Neuronal stem cell (in vitro differentiated cells): ENCODE measurements around the gene TSPEAR.
"Not testable (repeated sequence)": the region's sequence is repeated elsewhere in the genome, so short reads cannot be mapped to it uniquely, and the experiment has no call there.

Experiments used
- DNase-seq: peaks from one replicate; pipeline ENCODE4 v3.0.0-alpha.2; 2013; ENCODE audit warnings: low spot score
- H2AFZ ChIP-seq: one replicate; pipeline ENCODE4 v1.6.1; 2013; ENCODE audit warnings: mild to moderate bottlenecking, low read length, inconsistent platforms
- H2AK5ac ChIP-seq: 2 replicates; pipeline ENCODE4 v1.6.1; 2013; ENCODE audit warnings: low read depth, mild to moderate bottlenecking, inconsistent platforms, low read length, moderate library complexity, mixed read lengths
- H2BK120ac ChIP-seq: 2 replicates; pipeline ENCODE4 v1.6.1; 2013; ENCODE audit warnings: low read depth, mild to moderate bottlenecking, inconsistent platforms, low read length, moderate library complexity, mixed read lengths
- H2BK12ac ChIP-seq: one replicate; pipeline ENCODE4 v1.6.1; 2013; ENCODE audit warnings: low read length, inconsistent platforms
- H2BK15ac ChIP-seq: 2 replicates; pipeline ENCODE4 v1.6.1; 2013; ENCODE audit warnings: mild to moderate bottlenecking, low read length, inconsistent platforms, mixed read lengths
- H2BK5ac ChIP-seq: one replicate; pipeline ENCODE4 v1.6.1; 2013; ENCODE audit warnings: inconsistent platforms, mild to moderate bottlenecking, low read length, moderate library complexity
- H3K14ac ChIP-seq: one replicate; pipeline ENCODE4 v1.6.1; 2013; ENCODE audit warnings: low read length, inconsistent platforms
- H3K18ac ChIP-seq: 2 replicates; pipeline ENCODE4 v1.6.1; 2013; ENCODE audit warnings: low read length, inconsistent platforms
- H3K23ac ChIP-seq: 2 replicates; pipeline ENCODE4 v1.6.1; 2013; ENCODE audit warnings: low read depth, mild to moderate bottlenecking, mixed read lengths, low read length, inconsistent platforms; ENCODE audit not compliant: poor library complexity
- H3K27ac ChIP-seq: replicated peaks from 3 replicates; pipeline ENCODE4 v1.5.1; 2013; ENCODE audit warnings: low read length, inconsistent platforms
- H3K27me3 ChIP-seq, 3 experiments: 2 replicates each; pipeline ENCODE4 v1.6.1; 2013; ENCODE audit warnings: low read length in 3 of 3, mild to moderate bottlenecking in 2 of 3, inconsistent platforms in 1 of 3, low read depth in 1 of 3, mixed read lengths in 1 of 3, moderate library complexity in 1 of 3; ENCODE audit not compliant: control insufficient read depth in 3 of 3, insufficient read depth in 3 of 3
- H3K36me3 ChIP-seq, 2 donors: replicated peaks in 1 of 2; 2 replicates each; pipeline ENCODE4 v1.6.1; 2013; ENCODE audit warnings: low read length in 2 of 2; ENCODE audit not compliant: control insufficient read depth in 2 of 2, insufficient read depth in 2 of 2
- H3K4ac ChIP-seq: 2 replicates; pipeline ENCODE4 v1.6.1; 2013; ENCODE audit warnings: inconsistent platforms, mild to moderate bottlenecking, low read length, moderate library complexity
- H3K4me1 ChIP-seq, 2 donors: 1 replicate in 1 of 2; 2 replicates in 1 of 2; pipeline ENCODE4 v1.6.1; 2013; ENCODE audit warnings: low read length in 2 of 2, low read depth in 1 of 2; ENCODE audit not compliant: control insufficient read depth in 2 of 2, insufficient read depth in 1 of 2
- H3K4me2 ChIP-seq: one replicate; pipeline ENCODE4 v1.6.1; 2013; ENCODE audit warnings: mild to moderate bottlenecking, low read length, inconsistent platforms; ENCODE audit not compliant: insufficient read depth, poor library complexity, severe bottlenecking
- H3K4me3 ChIP-seq, 2 donors: 2 replicates each; pipeline ENCODE4 v1.5.1; 2013; ENCODE audit warnings: low read length in 2 of 2, mild to moderate bottlenecking in 2 of 2, inconsistent platforms in 1 of 2, moderate library complexity in 1 of 2
- H3K79me1 ChIP-seq: one replicate; pipeline ENCODE4 v1.6.1; 2013; ENCODE audit warnings: low read depth, mild to moderate bottlenecking, inconsistent platforms, low read length, moderate library complexity
- H3K9ac ChIP-seq: one replicate; pipeline ENCODE4 v1.6.1; 2013; ENCODE audit warnings: mild to moderate bottlenecking, low read depth, low read length, inconsistent platforms; ENCODE audit not compliant: poor library complexity
- H3K9me3 ChIP-seq, 2 donors: replicated peaks in 1 of 2; 2 replicates each; pipeline versions ENCODE3 to v1.6.1; 2013; ENCODE audit warnings: low read length in 2 of 2, mild to moderate bottlenecking in 2 of 2, inconsistent platforms in 1 of 2, low read depth in 1 of 2, mixed read lengths in 1 of 2, moderate library complexity in 1 of 2; ENCODE audit not compliant: control insufficient read depth in 2 of 2, insufficient read depth in 1 of 2
- H4K8ac ChIP-seq: one replicate; pipeline ENCODE4 v1.6.1; 2013; ENCODE audit warnings: low read depth, mild to moderate bottlenecking, inconsistent platforms, low read length, moderate library complexity
- H4K91ac ChIP-seq: one replicate; pipeline ENCODE4 v1.6.1; 2013; ENCODE audit warnings: low read length, low read depth, mild to moderate bottlenecking, inconsistent platforms; ENCODE audit not compliant: poor library complexity
- whole genome bisulfite sequencing, 2 donors: extraction: QIAGEN DNeasy Blood & Tissue Kit; methylation state at CpG; one replicate each; pipeline ENCODE4 v1.1.7; 2013; ENCODE audit warnings: missing lambda C conversion rate in 2 of 2, mixed read lengths in 1 of 2; ENCODE audit not compliant: insufficient read length in 2 of 2, insufficient replicate concordance in 1 of 2; ENCODE audit errors: extremely low coverage in 2 of 2; 5-methylcytosine and 5-hydroxymethylcytosine counted together

The TSPEAR gene

GRCh38 chr21:44648557-44649311 lies 62.6 kb downstream of the TSPEAR start:
- no peak overlapping the region for H3K14ac ChIP-seq
- no peak overlapping the region for H3K4me3 ChIP-seq
- no peak overlapping the region for H4K91ac ChIP-seq
- peaks cover 0 to 3% of the 10 kb centered on the region in 2 donors for H3K4me1 ChIP-seq
- no peak overlapping the region for H3K4me2 ChIP-seq
- H2AFZ ChIP-seq: no peak overlapping the region
- no peak for DNase-seq
- no peaks in the 10 kb centered on the region for H3K36me3 ChIP-seq
- H3K23ac ChIP-seq: no peak overlapping the region
- H2BK15ac ChIP-seq: no peak overlapping the region
- no peak overlapping the region for H3K27ac ChIP-seq
- H4K8ac ChIP-seq: peak overlapping the region; percentile 95
- H3K9me3 ChIP-seq: peaks cover 0 to 4% of the 10 kb centered on the region in 2 donors
- no CpG with 5 or more reads among the region's 33 CpGs for WGBS, 2 donors
- no peaks in the 10 kb centered on the region for H3K79me1 ChIP-seq
- peaks cover 0 to 15% (median 0%) of the 10 kb centered on the region in 3 experiments for H3K27me3 ChIP-seq
- no peak overlapping the region for H2BK120ac ChIP-seq
- no peak overlapping the region for H2BK5ac ChIP-seq
- H3K4ac ChIP-seq: no peak overlapping the region
- peak overlapping the region; percentile 72 for H2AK5ac ChIP-seq
- H3K18ac ChIP-seq: peak overlapping the region; percentile 79
- H2BK12ac ChIP-seq: no peak overlapping the region
- no peak overlapping the region for H3K9ac ChIP-seq

DNA sequence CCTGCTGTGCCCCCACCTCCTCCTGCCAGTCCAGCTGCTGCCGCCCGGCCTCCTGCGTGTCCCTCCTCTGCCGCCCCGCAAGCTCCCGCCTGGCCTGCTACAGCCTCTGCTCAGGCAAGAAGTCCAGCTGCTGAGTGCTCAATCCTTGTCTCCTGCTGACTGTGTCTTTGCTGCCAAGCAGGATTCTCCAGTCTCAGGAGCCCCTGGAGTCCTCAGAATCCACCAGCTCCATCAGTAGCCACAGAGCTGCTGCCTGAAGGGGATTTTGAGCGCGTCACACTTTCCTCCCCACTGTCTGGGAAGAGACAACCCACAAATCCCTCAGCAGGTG lies 64.2 kb downstream of the TSPEAR start:
- no peak overlapping the region for H2BK5ac ChIP-seq
- no peak overlapping the region for H3K4ac ChIP-seq
- H4K8ac ChIP-seq: peak overlapping the region; percentile 50
- peak overlapping the region; percentile 91 for H3K18ac ChIP-seq
- H2BK120ac ChIP-seq: no peak overlapping the region
- peak overlapping the region; percentile 74 for H2AK5ac ChIP-seq
- H2BK12ac ChIP-seq: peak overlapping the region; percentile 97
- H3K9me3 ChIP-seq: peaks cover 4% of the 10 kb centered on the region in 2 donors
- H2AFZ ChIP-seq: peak overlapping the region; percentile 11
- H3K27ac ChIP-seq: no peak overlapping the region
- DNase-seq: no peak
- no CpG with 5 or more reads among the region's 8 CpGs for WGBS, 2 donors
- H3K23ac ChIP-seq: peak overlapping the region; percentile 58
- H3K4me2 ChIP-seq: no peak overlapping the region
- no peaks in the 10 kb centered on the region for H3K36me3 ChIP-seq
- peak overlapping the region; percentile 66 for H4K91ac ChIP-seq
- peaks cover 0 to 3% of the 10 kb centered on the region in 2 donors for H3K4me1 ChIP-seq
- peak overlapping the region; percentile 72 for H2BK15ac ChIP-seq
- peak overlapping the region; percentile 92 for H3K14ac ChIP-seq
- H3K27me3 ChIP-seq: peaks cover 0 to 15% (median 0%) of the 10 kb centered on the region in 3 experiments
- no peak overlapping the region for H3K4me3 ChIP-seq
- no peaks in the 10 kb centered on the region for H3K79me1 ChIP-seq
- H3K9ac ChIP-seq: peak overlapping the region; percentile 73

DNA sequence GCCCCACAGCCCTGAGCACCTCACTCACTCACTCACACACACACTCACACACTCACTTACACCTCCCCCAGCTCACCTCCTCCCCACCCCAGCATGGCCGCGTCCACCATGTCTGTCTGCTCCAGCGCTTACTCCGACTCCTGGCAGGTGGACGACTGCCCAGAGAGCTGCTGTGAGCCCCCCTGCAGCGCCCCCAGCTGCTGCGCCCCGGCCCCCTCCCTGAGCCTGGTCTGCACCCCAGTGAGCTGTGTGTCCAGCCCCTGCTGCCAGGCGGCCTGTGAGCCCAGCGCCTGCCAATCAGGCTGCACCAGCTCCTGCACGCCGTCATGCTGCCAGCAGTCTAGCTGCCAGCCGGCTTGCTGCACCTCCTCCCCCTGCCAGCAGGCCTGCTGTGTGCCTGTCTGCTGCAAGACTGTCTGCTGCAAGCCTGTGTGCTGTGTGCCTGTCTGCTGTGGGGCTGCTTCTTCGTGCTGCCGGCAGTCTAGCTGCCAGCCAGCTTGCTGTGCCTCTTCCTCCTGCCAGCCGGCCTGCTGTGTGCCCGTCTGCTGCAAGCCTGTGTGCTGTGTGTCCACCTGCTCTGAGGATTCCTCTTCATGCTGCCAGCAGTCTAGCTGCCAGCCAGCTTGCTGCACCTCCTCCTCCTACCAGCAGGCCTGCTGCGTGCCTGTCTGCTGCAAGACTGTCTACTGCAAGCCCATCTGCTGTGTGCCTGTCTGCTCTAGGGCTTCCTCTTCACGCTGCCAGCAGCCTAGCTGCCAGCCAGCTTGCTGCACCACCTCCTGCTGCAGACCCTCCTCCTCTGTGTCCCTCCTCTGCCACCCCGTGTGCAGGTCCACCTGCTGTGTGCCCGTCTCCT lies 64.8 kb downstream of the TSPEAR start, which contains the start of gene KRTAP10-11:
Gene KRTAP10-11 (plus strand): TSS at position 49 of the 856 bp plus-strand sequence. CDS start 45 bp downstream, at position 94.
- Histone ChIP-seq H3K23ac (peak within 1 kb of the TSS; percentile 58), H2BK15ac (peak within 1 kb of the TSS; percentile 72), H2AK5ac (peak within 1 kb of the TSS; percentile 74), H4K8ac (peak within 1 kb of the TSS; percentile 50), H3K27me3 (peaks cover 0 to 15% (median 0%) of the 10 kb centered on the region in 3 experiments), H4K91ac (peak within 1 kb of the TSS; percentile 66), H3K9ac (peak within 1 kb of the TSS; percentile 73), H3K18ac (peak within 1 kb of the TSS; percentile 91), H3K14ac (peak within 1 kb of the TSS; percentile 92), H2BK12ac (peak within 1 kb of the TSS; percentile 97), H3K4ac (peak within 1 kb of the TSS; percentile 41)
- not testable (repeated sequence) for H3K4me1 ChIP-seq, H3K9me3 ChIP-seq, H2AFZ ChIP-seq, H3K79me1 ChIP-seq, DNase-seq, H2BK5ac ChIP-seq, H3K4me3 ChIP-seq, H3K36me3 ChIP-seq, H3K27ac ChIP-seq, H3K4me2 ChIP-seq, H2BK120ac ChIP-seq
- no CpG with 5 or more reads among the region's 21 CpGs for WGBS, 2 donors

DNA sequence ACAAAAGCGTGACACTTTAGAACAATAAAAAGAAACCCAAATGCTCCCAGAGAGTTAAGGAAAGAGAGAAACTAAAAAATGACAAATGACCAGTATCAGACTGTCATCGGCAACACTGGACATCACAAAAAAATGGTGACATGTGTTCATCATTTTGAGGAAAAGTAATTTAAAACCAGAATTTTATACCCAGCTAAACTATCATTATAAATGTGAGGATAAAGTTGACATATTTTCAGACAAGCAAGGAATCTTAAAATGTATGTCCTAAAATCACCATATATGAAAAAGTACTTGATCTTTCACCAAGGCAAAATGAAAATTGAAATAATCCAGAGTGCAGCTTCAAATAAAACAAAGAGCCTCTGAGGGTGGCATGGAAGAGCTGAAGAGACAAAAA lies 66.5 kb downstream of the TSPEAR start:
- Histone ChIP-seq H3K27me3 (peaks cover 0 to 15% (median 0%) of the 10 kb centered on the region in 3 experiments), H2AFZ (no peak overlapping the region), H3K79me1 (no peaks in the 10 kb centered on the region), H3K9me3 (peaks cover 4 to 6% of the 10 kb centered on the region in 2 donors), H3K18ac (no peak overlapping the region), H2AK5ac (no peak overlapping the region), H3K4me2 (no peak overlapping the region), H3K4me1 (peaks cover 0 to 3% of the 10 kb centered on the region in 2 donors), H2BK5ac (no peak overlapping the region), H3K14ac (no peak overlapping the region), H2BK15ac (no peak overlapping the region), H4K91ac (no peak overlapping the region), H3K9ac (no peak overlapping the region), H3K4ac (no peak overlapping the region), H4K8ac (no peak overlapping the region), H2BK12ac (no peak overlapping the region), H3K4me3 (no peak overlapping the region), H3K23ac (no peak overlapping the region), H3K36me3 (no peaks in the 10 kb centered on the region), H2BK120ac (no peak overlapping the region), H3K27ac (no peak overlapping the region)
- WGBS, 2 donors: no CpG with 5 or more reads among the region's 2 CpGs
- DNase-seq: no peak
